Midbrain (tissue), 1 donor: Measurements from ENCODE around the gene UVSSA.

Experiments
- DNase-seq: peaks from one replicate; lab custom pipeline; 2025; lab: John Stamatoyannopoulos, UW

UVSSA gene

DNA sequence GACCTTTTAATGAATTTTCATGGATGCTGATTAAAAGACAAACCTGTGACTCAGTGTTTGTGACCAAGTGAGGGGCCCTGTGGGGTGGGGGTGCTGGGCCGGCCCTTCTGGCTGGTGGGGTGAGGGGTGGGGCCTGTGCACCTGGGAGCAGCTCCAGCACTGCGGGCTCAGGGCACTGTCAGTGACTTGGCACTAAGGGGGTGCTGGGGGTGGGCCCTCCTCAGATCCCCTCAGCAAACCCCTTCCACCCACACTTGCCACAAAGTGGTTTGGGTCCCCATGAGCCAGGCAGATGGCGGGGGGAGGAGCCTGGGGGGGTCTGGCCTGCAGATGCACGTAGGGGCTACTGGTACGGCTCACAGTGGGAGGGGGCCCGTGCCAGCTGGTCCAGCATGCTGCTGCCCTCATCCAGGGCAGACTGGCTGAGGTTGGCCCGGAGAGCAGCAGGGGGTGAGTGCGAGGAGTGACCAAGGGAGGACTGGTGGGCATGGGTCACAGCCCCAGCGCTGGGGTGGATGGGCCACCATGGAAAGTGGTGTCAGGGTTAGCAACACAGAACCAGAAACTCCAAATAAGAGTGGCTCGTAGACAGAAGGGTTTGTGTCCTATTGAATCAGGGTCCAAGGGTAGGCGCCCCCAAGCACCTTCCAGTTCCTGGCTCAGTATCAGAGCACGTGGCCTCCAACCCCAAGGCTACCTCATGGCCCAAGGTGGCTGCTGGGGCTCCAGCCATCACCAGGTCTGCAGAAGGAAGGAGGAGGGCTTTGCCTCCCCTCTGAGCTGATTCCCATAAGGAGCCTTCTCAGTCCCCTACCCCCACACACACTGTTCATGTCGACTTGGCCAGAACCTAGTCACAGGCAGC is 49.2 kb downstream of the UVSSA start:
- DNase-seq = no peak

DNA sequence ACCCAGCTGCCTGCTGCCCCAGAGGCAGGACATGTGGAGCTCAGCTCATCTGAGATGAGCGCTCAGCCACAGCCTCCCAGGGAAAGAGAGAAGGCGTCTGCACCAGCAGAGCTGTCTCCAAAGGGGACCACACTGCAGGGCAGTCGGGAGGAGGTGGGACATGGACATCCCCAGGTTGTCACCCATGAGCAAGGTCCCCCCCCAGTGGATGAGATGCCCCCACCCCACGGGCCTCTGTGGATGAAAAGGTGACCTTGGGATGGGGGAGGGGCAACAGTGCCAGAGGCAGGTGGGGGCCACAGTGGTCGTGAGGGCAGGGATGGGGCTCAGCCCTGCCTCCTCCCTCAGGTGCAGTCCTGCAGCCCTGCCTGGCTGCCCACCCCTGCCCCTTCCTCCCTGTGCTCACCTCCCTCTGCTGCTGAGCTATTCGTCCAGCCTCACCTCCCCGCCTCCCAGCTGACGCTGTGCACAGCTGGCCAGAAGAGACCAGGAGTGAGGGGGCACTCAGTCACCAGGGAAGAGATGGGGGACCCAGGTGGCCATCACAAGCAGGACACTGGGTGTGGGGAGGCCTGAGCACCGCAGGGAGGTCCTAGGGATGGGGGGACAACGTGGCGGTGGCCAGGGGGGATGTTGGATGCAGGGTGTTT is 49.9 kb downstream of the UVSSA start:
- no peak for DNase-seq

DNA sequence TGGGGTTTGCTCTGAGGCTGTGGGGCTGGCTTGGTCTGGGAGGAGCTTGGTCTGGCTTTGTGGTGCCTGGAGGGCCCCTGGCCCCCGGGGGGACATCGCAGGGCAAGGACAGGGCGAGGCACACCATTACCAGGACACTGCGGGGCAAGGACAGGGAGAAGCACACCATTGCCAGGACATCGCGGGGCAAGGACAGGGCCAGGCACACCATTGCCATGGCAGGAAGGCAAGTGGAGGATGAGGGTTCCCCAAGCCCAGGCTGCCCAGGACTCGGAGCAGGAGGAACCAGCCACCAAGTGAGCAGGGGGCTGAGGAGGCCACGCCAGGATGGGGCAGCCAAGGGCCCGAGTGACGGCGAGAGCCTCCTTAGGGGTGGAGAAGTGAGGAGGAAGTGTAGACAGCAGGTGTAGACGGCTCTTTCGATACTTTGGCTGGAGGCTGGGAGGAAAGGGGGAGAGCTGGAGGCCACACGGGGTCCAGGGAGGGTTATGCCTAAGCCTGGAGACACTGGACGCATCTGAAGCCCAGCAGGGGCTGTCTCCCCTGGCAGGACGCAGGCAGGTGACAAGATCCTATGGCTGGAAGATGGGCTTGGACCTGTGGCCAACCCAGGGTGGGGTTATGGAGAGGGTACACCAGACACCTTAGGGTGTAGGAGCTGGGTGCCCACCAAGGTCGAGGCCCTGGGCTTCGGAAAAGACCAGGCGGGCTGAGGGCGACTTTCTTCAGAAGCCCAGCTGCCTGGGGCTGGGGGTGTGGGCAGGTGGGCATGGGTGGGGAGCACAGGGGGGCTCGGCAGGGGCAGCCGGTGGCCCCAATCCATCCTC is 51.9 kb downstream of the UVSSA start:
- no peak for DNase-seq

DNA sequence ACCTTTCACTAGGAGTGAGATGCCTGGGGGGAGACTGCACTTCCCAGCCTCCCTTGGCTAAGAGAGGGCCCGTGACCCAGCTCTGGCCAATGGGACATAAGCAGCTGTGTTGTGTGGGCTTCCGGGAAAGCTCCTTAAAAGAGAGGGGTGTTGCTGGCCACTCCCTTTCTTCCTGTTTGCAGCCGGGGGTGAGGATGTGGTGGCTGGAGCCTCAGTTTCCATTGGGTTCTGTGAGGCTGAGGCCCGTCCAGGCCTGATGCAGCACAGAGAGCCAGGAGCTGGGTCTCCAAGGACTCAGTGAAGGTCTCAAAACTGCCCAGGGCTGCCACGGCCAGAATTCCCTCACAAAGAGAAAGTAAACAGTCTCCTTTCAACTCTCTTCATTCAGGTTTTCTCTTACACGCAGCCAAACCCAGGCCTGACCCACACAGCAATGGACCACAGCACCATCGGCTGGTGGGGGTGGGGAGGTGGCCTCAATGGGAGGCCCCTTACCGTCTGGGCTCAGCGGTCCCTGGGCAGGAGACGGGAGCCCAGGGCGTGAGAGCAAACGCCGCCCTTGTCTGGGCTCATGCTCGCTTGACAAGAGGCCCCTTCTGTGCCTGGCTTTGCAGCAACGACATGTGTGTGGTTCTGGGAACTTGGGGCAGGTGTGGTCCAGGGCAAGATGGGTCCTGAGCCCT is 52.6 kb downstream of the UVSSA start:
- no peak for DNase-seq

DNA sequence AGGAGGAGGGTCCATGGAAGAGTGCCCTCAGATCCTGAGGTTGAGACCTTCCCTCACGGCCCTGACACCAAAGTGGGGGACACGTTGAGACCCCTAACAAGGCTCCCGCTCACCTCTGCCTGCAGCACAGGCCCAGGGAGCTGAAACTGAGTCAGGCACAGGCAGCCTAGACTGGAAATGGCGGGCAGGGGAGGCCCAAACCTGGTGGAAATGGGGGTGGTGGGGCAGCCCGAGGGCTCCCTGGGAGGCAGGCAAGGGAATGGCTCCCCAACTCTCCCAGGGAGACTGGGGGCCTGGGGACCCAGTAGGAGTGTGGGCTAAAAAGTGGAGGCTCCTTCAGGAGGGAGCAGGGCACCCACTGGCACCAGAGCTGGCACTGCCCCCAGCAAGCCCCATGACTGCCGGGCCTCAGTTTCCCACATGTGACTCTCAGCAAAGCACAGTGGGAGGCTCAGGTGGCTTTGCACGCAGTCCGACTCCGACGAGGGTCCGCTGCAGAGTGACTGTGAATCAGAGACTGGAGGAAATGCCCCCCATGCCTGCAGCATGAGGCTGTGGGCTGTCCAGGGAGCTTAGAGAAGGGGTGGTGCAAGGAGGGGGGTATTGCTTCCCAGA is 53.3 kb downstream of the UVSSA start:
- no peak for DNase-seq

DNA sequence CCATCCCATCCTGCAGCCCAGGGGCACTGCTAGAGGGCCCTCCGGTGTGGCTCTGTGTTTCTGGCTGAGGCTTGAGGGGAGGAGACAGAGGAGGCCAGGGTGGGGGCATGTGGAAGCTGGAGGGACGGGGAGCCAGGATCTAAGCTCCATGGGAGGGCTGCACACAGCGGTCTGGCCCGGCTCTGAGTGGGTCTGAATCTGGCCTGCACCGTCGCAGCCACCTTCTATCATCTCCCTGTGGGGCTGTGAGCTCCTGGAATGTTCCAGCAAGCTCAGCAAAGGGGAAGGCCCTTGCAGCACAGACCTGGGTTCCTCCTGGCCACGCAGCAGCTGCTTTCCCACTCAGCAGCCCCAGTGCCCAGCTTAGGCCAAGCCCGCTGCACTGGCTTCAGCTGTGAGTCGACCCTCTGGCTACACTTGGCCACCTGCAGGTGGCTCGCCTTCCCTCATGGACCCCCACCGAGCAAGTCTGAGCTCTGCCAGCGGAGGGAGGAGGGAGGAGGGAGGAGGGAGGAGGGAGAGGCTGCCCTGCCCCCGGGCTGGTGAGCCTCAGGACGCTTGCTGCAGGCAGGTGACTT is 53.9 kb downstream of the UVSSA start:
- DNase-seq = no peak

DNA sequence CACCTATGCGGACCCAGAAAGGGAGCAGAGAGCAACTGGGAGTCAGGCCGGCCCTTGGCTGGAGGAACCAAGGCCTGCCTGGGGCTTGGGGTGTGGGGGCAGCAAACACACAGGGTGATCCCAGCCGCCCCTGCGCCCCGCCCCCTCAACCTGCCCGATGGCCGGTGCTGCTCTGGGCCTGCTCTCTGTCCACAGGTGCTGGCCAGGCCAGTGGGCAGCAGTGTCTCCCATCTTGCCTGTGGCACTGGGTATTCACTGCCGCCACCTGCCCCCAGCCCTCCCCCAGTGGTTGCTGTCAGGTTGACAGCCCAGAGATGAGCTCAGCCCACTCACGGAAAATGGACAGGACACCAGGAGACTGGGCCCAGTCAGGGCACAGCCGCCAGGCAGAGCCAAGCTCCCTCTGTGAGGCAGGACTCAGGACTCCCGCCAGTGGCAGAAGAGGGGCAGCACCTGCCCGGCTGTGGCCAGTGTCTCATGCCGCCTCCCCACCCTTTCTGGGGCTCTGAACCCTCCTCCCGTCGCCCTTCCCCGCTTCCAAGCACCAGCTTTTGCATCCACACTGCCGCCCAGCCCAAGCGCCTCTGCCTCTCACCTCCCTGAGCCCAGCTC is 54.5 kb downstream of the UVSSA start:
- DNase-seq = no peak

DNA sequence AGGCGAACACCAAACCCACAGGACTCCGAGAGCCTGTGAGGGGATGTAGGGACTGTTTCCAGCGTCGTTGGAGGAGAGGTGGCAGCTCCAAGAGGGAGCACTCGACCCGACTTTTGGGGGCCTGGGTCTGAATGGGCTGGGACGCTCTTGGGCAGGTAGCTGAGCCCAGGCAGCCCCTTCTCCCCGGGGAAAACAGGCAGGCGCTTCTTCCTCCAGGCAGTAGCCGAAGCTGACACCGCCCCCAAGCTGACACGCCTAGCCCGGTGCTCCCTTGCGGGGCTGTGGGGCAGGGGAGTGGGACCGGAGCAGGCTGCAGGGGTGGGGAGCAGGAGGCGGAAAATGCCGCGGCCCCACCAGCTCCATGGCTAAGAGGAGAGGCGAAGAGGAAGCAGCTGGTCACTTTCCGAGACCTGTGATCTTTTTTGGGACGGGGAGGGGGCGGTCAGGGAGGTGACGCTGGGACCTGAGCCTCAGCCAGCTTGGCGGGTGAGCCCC is 55.1 kb downstream of the UVSSA start:
- no peak for DNase-seq

DNA sequence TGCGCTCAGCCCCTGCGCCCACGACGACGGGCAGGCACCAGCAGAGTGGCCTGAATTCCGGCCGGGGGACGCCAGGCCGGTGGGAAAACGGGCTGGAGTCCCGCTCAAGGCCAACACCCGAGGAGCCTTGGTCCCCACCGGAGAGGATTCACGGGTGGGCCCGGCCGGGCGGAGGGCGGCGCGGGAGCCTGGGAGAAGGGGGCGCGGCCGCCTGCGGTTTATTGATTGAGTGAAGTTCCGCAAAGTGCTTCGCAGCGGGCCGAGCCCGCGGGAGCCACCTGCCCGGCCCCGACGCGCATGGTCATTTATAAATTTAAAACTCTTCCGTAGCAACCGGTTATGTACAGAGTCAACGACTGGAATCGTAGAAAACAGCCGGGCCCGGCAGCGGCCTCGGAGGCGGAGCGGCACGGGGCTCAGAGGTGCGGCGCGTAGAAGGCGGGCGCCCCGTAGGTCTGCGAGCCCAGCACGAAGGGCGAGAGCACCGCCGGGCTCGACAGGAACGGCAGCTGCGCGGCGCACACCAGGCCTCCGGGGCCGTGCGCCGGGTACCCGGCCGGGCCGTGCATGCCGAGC is 55.6 kb downstream of the UVSSA start:
- DNase-seq = no peak

DNA sequence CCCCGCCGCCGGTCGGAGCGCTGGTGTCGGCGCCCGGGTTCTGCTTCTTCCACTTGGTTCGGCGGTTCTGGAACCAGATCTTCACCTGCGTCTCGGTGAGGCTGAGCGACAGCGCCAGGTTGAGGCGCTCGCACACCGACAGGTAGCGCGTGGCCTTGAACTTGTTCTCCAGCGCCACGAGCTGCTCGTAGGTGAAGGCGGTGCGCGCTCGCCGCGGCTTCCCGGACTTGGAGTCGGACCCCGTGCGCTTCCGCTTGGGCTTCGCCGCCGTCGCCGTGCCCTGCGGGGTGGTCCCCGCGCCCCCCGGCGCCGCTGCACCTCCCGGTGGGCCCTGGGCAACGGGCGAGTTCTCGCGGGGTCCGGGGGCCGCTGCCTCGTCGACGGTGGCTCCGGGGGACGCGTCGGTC is 56.2 kb downstream of the UVSSA start:
- DNase-seq = no peak

DNA sequence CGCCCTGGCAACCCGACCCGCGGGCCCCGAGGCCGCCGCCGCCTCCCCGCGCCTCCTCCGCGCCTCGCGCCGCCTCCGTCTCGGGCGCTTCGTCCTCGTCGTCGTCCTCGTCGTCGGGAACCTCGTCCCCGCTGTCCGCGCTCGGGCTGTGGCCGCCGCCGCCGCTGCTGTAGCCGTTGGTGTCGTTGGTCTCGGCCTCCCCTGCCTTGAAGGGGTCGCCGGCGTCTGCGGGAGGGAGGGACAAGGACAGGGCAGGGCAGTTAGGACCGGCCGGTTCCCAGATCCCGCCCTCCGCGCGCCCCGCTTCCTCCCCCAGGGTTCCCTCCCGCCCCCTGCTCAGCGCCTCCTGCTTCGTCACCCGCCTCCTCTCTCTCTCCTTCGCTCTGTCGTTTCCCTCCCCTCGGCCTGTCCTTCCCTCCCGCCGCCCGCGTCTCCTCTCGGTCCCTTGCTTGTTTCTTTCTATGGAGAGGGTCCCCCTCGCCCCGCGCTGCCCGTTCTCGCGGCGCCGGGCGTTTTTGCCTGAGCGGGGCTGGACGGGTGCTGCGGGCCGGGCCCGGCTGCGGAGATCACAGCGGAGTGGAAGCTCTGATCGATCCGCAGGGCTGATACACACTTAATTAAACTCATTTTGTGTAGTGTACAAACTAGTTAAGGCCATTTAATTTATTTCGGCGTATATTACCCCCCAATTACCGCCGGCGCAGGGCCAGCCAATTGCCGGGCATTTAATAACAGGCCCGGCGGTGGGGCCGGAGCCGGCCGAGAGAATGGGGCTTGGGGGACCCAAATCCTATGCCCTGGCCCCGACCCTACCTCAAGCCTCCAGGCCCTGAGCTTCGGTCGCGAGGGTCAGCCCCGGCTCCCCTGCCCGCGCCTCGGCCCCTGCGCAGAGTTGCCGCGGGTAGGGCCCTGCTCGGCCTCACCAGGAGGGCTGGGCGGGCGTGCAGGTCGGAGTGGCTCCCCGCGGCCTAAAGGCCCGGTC is 56.9 kb downstream of the UVSSA start:
- DNase-seq = no peak

DNA sequence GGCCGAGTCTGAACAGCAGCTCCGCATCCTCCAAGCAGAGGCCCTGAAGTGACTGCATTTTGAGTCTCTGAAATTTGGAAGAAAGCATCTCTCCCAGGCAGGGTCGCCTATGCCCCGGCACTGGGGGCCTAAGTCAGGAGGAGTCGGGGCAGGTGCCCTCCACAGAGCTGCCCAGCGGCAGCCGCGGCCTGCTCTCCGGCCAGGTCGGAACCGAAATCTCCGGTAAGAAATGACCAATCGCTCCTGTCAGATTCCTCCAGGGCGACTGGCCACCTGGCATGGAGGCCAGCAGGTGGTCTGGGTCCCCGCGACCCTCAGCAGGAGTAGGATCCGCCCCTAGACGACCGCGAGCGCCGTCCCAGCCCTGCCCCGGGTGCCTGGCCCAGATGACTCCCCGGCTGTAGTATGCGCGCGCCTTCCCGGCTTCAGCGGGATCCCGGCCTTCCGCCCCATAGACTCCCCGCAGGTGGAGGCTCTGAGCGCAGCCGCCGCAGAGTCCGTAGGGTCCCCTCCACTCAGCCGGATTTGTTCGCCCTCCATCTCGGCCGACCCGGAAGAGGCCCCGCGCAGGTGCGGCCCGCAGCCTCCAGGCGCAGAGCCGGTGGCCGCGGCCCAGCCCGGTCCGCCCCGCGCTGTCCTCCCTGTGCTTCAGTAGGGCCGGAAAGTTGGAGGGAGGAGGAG is 57.7 kb downstream of the UVSSA start:
- DNase-seq = no peak

DNA sequence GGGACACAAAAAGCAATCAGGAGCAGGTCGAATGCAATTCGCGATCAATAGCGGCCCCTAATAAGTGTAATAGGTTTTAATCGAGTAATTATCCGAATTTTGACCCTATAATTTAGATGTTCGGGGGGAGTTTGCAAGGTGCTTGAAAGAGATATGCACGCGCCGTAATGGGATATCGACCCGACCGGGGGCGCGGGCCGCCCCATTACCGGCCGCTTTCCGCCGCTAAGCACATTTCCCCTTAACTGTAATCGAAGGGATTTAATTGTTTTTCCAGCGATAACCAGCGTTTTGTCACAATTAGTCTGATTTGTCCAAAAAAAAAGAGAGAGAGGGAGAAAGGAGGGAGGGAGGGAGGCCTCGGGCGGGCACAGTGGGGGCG is 58.2 kb downstream of the UVSSA start:
- no peak for DNase-seq

DNA sequence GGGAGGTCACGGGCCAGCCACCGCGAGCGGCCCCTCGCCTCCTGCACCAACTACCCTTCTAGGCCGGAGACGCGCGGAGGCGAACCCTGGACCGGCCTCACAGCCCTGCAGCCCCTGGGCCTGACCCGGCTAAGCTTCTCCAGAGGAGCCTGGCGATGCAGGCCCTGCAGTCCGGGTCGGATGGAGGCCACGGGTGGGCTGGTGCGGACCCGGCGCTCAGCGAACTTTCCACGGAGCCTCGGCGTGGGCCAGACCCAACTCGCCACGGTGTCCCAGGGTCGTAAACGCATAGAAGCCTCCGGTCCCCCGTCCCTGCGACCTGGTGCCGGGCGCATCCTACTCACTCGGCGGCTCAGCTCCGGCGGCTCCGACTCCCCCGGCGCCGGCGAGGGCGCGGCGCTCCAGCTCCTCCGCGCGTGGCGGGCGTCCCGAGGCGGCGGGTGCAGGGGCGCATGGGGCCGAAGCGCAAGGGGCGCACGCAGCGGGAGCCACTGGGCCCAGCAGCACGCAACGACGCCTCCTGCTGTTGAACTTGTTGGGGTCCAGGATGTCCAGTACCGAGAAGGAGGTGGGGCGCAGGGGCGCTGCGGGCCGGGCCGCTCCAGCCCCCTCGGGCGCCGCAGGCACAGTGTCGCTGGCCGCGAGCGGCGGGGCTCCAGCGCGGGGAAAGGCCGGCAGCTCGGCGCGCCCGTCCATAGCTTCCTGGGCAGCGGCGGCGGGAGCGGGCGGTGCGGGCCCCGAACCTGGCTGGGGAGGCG is 58.8 kb downstream of the UVSSA start:
- no peak for DNase-seq

DNA sequence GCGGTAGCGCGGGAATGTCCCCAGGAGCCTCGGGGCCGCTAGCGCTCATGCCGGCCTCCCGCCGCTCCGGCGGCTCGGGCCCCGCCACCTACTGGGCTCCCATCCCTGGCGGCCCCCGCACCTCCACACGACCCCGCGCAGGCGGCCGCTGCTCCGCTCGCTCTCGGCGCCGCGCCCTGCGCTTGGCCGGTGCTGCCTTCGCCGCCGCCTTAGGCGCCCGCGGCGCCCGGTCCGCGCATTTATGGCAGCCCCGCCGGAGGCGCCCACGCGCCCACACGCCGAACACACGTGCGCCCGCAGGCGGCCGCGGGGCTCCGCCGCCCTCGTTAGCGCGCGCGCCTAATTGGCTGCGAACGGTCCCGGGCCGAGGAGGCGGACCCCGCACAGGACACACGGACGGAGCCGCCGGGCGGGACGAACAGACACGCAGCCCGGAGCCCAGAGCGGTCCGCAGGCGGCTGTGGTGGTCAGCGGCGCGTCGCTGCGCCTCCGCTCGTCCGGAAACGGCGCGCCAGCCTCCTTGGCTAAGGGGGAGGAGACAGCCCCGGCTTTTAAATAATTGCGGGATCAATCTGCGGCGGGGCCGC is 59.5 kb downstream of the UVSSA start, which contains the start of gene NKX1-1:
TSS of gene NKX1-1 (minus strand) at position 49 of the 587 bp plus-strand sequence. CDS start at position 49, 0 bp downstream.
- no peak for DNase-seq

DNA sequence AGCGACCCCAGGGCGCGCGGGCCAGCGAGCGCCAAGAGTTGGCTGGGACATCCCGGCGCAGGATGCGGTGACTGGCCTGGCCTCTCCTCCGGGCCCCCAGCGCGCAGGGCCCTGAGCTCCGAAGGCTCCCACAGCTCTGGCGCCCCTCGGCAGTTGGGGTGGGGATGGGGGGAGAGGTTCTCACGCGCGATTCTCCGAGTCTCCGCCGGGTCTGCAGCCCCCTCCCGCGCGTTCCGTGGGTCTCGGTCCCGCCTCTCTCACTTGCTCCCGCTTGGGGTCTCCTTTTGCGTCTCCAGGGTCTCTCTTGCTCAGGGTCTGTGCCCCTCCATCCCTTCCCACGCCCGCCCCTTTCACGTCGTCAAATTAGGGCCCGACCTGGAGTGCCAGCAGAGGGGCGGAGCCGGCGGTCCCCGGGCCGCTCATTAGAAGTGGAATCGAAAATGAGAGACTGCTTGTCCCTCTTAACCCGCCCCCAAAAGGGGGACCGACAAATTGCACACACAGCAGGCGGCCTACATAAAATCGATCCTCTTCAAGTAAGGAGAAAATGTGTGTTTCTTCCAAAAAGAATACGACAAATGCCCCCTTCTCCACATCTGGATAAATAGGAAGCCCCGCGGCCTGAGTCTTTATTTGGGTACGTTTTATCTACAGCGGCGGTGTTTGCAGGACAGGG is 60.1 kb downstream of the UVSSA start:
- no peak for DNase-seq
